NB4 (cell line): ENCODE data around the gene CHST14.

Experiments
- CTCF ChIP-seq: IDR thresholded peaks from one replicate; pipeline ENCODE4 v1.5.1; 2012; ENCODE audit warnings: low read depth, low read length
- MAX ChIP-seq: IDR thresholded peaks from 2 replicates; pipeline ENCODE4 v1.6.1; 2011; ENCODE audit warnings: low read depth, low read length
- POLR2A ChIP-seq: IDR thresholded peaks from 2 replicates; pipeline ENCODE4 v1.6.1; 2011; ENCODE audit warnings: mild to moderate bottlenecking; ENCODE audit not compliant: insufficient read length; ENCODE audit errors: extremely low read depth

GRCh38 chr15:40468898-40469331 lies 1.9 kb upstream of the CHST14 start:
- no peak for TF ChIP-seq CTCF
- TF ChIP-seq MAX, result no peak
- TF ChIP-seq POLR2A, result no peak
